WI38 (cell line): ENCODE results near the gene MAPRE2.

ENCODE experiments used
- H3K4me3 ChIP-seq: 2 replicates; pipeline ENCODE4 v1.5.1; 2011; ENCODE audit warnings: low read depth, mild to moderate bottlenecking, control low read depth, low read length
- CTCF ChIP-seq: IDR thresholded peaks from 2 replicates; pipeline ENCODE4 v1.5.1; 2012; ENCODE audit warnings: low read depth, mild to moderate bottlenecking, control low read depth, low read length

The MAPRE2 gene

DNA sequence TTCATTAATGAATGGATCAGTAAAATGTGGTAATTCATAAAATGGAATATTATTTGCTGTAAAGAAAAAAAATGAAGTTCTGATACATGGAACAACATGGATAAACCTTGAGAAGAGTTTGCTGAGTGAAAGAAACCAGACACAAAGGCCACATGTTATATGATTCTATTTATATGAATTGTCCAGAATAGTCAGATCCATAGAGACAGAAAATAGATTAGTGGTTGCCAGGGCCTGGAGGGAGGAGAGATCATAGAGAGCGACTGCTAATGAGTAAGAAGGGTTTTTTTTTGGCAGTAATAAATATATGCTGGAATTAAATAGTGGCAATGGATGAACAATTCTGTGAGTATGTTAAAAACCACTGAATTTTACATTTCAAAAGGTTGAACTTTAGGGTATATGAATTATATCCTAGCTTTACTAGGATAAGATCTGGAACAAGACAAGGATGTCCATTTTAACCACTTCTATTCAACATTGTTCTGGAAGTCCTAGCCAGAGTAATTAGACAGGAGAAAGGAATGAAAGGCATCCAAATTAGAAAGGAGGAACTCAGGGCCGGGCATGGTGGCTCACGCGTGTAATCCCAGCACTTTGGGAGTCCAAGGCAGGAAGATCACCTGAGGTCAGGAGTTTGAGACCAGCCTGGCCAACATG, 48.8 kb downstream of the MAPRE2 start:
- no peak for TF ChIP-seq CTCF
- H3K4me3 ChIP-seq = no peak overlapping the region

DNA sequence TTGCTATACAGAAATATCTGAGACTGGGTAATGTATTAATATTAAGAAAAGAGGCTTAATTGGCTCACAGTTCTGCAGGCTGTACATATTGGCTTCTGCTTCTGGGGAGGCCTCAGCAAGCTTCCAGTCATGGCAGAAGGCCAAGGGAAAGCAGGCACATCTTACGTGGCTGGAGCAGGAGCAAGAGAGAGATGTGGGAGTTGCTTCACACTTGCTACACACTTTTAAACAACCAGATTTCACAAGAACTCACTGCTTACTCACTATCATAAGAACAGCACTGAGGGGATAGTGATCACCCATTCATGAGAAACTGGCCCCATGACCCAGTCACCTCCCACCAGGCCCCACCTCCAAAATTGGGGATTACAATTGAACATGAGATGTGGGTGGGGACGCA, 50.6 kb downstream of the MAPRE2 start:
- H3K4me3 ChIP-seq = no peak overlapping the region
- TF ChIP-seq CTCF = no peak

GRCh38 chr18:35095983-35096676, 54.9 kb downstream of the MAPRE2 start:
- H3K4me3 ChIP-seq = no peak overlapping the region
- TF ChIP-seq CTCF = no peak

DNA sequence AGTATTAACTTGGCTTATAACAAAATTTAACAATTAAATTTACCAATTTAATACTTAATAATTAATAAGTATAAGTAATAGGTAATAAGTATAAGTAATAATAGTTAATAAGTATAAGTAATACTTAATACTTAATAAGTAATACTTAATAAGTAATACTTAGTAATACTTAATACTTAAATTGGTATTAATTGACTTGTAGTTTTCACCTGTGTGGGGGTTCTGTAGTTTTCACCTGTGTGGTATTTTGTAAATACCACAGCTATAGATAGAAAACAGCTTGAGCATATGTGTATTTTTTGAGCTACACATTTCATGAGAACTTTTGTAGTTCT, 55.4 kb downstream of the MAPRE2 start:
- no peak overlapping the region for H3K4me3 ChIP-seq
- TF ChIP-seq CTCF = no peak

DNA sequence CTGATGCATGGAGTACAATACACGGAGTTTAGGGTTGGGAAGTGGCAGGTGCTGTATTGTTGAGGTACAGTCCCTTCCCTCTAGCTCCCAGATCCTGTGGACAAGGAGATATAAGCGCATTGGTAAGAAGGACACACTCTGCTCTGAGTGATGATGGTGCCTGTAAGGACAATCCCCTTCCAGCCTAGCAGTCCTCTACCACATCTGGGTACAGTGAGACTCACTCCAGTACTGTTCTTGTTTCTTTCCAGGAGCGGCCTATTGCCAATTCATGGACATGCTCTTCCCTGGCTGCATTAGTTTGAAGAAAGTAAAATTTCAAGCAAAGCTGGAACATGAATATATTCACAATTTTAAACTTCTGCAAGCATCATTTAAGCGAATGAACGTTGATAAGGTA, 56.0 kb downstream of the MAPRE2 start:
- no peak overlapping the region for H3K4me3 ChIP-seq
- TF ChIP-seq CTCF = no peak

DNA sequence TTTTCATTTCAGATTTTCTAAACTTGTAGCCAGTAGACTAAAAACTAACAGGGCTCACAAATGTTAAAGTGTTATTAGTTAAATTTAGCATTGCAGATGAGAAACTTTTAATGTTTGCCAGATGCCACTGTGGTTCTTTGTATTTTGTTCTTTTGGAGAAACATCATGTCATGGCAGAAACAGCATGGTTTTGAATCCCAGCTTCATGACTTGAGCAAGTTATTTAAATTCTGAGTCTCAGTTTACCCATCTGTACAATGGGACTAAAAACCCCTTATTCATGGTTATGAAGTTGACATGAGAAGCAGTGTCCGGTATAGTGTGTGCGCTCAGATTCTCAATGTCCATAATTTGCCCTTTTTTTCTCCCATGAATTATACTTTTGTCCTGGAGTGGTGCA, 56.5 kb downstream of the MAPRE2 start:
- no peak for TF ChIP-seq CTCF

DNA sequence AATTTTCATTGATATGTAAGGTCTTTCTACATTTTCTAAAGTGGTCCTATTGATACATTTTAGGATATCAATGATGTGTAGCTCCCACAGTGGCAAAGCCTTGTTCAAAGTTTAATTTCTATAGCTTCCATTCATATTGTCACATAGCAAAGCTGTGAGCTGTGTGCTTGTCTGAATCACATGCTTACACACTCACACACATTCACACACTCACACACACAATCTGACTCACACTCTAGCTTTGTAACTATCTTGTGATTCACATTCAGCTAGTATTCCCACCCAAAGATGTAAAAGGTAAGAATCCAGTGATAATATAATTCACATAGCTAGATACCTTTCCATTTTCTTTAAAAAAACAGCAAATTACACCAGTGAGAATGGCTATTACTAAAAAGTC, 58.7 kb downstream of the MAPRE2 start:
- TF ChIP-seq CTCF = no peak

More for the DNA sequence above, 56.5 kb downstream of the MAPRE2 start:
- H3K4me3 ChIP-seq = no peak overlapping the region

More for the DNA sequence above, 58.7 kb downstream of the MAPRE2 start:
- H3K4me3 ChIP-seq = no peak overlapping the region
